GM18519 (cell line): ENCODE measurements around the gene DCAF6.
"Not testable (repeated sequence)": the region's sequence is repeated elsewhere in the genome, so short reads cannot be mapped to it uniquely, and the experiment has no call there.

Source experiments
- ATAC-seq: cut with Tn5 transposase; IDR thresholded peaks from one replicate; pipeline ENCODE4 v1.9.1; 2021; ENCODE audit warnings: mild to moderate bottlenecking, moderate library complexity; ENCODE audit not compliant: unreplicated experiment, low FRiP score

Gene DCAF6

GRCh38 chr1:168001213-168001612, 64.7 kb downstream of the DCAF6 start:
- ATAC-seq = no peak

DNA sequence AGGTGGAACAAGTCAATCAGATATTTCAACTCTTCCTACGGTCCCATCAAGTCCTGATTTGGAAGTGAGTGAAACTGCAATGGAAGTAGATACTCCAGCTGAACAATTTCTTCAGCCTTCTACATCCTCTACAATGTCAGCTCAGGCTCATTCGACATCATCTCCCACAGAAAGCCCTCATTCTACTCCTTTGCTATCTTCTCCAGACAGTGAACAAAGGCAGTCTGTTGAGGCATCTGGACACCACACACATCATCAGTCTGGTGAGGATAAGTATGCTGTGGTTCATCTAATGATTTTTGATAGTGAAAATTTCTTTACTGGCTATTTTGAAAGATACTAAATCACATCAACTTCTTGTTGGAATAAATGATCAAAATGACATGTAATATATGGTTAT, 68.0 kb downstream of the DCAF6 start:
- ATAC-seq = no peak

GRCh38 chr1:168005529-168005928, 69.0 kb downstream of the DCAF6 start:
- ATAC-seq = no peak

- no peak for ATAC-seq
Measured at GRCh38 chr1:168007691-168008090, 71.2 kb downstream of the DCAF6 start.

GRCh38 chr1:168008595-168008994, 72.1 kb downstream of the DCAF6 start:
- ATAC-seq = no peak

- no peak for ATAC-seq
Measured at GRCh38 chr1:168009322-168009721, 72.8 kb downstream of the DCAF6 start.

DNA sequence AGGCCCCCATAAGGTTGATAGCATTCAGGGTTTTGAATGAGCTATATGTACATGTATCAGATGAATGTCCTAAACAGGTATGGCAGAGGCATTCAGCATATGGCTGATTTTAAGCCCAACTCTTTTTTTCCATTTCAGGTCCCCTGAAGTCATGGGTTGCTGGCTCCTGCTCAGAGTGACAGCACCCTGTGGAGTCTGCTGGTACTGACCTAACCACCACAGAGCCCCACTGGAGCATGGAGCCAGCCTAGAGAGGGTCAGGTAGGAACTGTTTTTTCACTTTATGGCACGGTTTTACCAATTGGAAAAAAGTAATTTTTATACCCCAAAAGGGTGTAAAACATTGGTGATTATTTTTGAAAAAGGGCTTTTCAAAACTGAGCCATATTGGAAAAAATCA, 82.9 kb downstream of the DCAF6 start:
- no peak for ATAC-seq

- no peak for ATAC-seq
Measured at GRCh38 chr1:168031198-168031597, 94.7 kb downstream of the DCAF6 start.

- no peak for ATAC-seq
Measured at GRCh38 chr1:168031627-168032026, 95.1 kb downstream of the DCAF6 start.

DNA sequence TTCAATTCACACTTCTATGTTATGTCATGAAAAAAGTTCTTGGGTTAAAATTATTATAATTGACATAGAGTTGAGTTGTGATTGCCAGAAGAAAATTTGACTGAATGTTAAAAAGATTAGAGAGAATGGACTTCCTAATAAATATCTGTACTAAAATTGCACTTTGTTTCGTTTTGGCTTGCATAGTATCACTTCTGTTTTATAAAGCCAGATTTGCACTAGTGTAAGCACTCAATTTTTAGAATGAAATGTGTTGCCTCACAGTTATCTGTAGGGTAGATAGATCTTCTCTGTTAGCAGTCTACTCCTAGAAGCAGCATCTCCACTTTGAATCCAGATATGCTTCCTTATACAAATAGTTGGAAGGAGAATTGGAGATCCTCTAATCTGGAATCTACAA, 95.5 kb downstream of the DCAF6 start:
- peak; percentile 74 for ATAC-seq

DNA sequence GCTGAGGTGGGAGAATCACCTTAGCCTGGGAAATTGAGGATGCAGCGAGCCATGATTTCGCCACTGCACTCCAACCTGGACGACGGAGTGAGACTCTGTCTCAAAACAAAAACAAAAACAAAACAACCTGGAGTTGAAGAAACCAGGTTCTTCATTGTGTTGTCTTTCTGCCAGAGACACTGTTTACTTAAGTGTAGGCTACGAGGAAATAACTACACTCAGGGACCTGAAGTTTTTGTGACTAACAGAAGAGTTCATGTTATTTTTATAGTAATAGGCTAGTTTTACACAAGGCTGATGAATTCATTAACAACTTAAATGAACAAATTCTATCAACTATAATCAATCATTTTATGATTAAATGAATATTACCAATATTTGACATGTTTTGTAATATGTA, 98.9 kb downstream of the DCAF6 start:
- ATAC-seq = no peak

DNA sequence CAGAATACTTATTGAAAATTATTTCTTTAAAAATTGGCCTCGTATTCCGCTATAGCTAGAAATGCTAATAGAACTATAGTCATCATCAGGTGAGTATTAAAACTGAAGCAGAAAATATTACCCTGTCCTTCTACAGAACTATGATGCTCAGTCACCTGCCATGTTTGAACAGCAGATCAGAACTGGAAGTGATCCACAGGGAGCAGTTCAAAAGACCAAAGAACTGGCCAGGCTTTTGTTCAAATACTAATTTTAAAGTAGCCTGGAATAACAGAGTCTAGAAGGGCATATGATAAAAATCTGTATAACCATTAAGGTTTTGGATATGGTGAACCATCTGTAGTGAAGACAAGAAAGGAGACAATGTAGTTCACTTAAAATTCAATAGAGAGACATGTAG, 105.9 kb downstream of the DCAF6 start:
- ATAC-seq = no peak

GRCh38 chr1:168045311-168045710, 108.8 kb downstream of the DCAF6 start:
- no peak for ATAC-seq

GRCh38 chr1:168050307-168050706, 113.8 kb downstream of the DCAF6 start:
- ATAC-seq = no peak

- no peak for ATAC-seq
Measured at GRCh38 chr1:168050880-168051279, 114.4 kb downstream of the DCAF6 start.

DNA sequence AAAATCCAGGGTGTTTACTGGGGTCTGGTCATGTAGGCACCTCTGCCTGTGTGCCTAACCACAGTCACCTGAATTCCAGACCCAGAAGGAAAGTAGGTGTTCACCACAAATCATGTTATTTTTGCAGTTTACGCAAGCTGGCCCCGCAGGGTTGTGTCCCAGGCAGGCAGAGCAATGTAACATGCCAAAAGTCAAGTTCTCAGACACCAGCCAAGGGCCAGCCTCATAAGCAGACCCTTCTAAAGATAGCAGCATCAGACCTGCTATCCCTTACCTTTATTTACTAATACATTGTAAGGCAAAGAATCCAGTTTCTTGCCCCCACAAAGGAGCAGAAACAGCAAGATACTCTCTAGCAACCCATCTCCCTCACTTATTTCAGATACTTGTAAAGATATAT, 117.2 kb downstream of the DCAF6 start:
- ATAC-seq = no peak

- no peak for ATAC-seq
Measured at GRCh38 chr1:168054117-168054516, 117.6 kb downstream of the DCAF6 start.

DNA sequence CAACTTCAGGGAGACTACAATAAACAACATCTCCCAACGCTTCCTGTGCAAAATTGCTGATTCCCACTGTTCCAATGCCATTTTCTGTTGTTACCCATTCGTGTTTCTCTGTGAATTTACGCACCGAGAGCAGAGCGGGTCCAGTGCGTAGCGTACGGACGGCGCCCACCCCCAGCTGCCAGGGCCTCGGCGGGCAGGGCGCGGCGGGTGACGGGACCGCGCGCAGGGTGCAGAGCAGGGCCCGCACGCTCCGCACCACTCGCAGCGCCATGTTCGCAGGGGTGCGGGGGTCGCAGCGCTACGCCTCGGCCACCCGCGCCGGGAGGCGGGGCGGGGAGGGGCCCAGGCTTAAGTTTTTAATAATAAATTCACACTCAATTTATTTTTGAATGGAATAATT, 119.7 kb downstream of the DCAF6 start:
- ATAC-seq = not testable (repeated sequence)

DNA sequence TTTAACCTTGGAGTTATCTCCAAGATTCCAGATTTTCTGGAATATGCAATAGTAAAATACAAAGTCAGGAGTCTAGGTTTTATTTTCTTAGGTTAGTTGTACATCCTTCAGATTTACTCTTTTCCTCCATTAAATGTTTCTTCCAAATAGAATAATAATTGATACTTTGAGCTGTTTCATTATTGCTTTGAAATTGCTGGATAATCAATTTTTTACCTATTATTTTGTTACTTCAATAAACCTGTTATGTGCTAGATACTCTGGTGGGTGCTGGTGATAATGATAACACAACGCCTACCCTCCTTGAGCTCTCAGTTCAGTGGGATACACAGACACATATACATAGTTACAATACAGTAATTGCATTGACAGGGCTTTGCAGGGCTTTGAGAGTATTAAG, 120.9 kb downstream of the DCAF6 start:
- no peak for ATAC-seq

GRCh38 chr1:168057921-168058320, 121.4 kb downstream of the DCAF6 start:
- ATAC-seq = no peak

DNA sequence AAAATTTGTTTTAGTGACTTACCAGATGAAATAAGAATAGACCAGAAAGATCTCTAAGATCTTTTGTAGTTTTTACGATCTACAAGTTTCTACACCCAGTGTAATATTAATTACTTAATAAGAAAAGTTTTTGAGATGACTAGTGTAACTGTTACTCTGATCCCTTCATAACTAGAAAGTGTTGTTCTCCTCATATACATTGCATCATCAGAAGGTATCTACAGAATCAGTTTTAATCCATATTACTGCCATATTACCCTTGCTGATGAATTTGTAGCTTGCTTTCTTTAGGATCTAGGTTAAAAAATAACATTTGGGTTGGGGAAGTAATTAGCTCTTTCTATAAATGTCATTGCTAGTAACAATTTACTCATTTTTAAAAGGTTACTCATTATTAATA, 127.7 kb downstream of the DCAF6 start:
- no peak for ATAC-seq

DNA sequence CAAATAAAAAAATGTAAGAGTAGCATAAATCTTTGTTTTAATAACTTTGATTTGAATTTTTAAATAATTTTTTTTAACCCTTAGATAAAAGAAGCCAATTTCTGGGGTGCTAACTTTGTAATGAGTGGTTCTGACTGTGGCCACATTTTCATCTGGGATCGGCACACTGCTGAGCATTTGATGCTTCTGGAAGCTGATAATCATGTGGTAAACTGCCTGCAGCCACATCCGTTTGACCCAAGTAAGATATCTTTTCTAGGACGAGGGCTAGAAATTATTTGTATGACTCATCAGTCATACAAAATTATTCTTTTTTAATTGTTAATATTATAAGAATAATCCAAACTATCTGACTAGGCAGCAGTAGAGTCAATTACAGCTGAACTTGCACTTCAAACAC, 129.0 kb downstream of the DCAF6 start:
- no peak for ATAC-seq

DNA sequence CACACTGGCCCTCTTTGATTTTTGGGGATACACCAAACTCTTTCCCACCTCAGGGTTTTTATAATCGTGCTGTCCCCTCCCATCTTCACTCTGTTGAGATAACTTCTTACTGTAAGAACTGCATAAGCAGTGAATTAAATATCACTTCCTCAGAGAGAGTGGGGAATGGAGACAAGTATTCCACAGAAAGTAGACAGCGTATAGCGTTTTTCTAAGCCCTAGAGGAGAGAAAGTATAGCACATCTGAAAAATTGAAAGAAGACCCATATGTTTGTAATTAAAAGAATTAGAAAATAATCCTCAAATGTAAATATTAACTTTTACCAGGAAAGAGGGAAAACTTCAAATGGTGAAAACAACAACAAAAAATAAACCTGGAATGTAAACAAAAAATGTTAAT, 132.9 kb downstream of the DCAF6 start:
- ATAC-seq = no peak

DNA sequence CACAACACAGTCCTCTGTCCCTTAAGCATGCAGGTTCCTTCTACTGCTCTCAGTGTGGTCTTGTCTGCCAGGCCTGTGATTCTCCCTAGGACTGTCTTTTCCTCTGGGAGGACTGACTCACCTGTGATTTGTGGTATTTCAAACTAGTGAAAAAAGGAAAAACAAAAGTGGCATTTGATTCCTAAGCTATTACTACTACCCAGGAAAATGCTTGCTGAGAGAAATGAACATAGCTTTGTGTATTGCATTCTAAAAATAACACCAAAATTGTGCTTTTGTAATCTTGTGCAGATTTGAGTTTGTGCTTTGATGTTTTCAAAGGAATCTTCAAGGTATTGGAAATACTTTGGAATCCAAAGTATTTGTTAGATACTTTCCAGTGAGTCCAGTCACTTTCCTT, 143.3 kb downstream of the DCAF6 start:
- ATAC-seq = no peak
